ENCODE data around the gene SDK1.

SDK1 gene

DNA sequence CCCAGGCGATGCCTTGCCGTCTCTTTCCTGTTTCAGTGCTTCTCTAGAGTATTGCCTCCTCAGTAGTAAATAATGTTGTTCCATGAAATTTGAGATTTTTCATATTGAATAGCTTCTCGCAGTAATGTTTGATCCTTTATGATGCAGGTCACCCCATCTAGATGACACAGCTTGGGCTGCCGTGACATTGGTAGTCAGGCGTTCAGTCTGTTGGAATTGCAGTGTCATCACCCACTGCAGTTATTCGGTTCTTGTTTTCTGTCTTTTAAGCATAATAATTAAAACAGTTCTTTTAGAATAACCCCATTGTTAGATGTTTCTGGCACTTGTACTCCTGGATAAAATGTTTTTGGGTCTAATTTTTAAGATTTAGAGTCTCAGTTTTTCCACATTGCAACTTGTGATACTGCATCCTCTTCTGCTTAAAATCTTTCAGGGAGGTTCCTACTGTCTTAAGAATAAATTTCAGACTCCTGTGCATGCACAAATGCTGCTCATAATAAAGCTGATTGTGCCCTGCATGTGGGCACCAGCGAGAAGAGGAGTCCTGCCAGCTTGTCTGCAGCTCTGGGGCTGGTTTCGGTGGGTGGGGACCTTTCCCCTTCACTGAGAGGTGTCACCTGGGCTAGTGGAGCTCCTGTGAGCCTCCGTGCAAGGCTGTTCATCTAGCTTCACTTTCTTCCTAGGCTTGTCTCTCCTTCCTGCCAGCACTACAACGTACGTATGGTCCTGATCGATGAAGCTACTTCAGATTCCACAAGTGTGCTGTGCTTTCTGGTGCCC is 44.8 kb downstream of the SDK1 start:
- no peak for DNase-seq

DNA sequence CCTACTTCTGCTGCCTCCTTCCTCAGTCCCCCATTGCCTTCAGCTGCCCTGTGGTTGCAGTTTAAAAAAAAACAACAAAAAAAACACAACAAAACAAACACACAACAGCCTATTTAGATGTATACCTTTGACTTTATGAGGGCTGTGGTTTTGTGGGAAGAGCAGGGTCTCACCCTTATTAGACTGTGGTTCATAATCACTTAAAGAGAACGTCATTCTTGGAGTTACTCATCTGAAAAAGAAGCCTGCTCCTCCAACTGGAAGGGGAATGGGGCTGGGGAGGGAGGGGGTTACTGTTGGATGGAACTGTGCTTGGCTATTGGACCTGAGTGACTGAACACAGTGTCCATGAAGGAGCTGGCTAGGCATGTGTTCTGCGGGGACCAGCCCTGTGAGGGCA is 48.1 kb downstream of the SDK1 start:
- DNase-seq, result no peak

DNA sequence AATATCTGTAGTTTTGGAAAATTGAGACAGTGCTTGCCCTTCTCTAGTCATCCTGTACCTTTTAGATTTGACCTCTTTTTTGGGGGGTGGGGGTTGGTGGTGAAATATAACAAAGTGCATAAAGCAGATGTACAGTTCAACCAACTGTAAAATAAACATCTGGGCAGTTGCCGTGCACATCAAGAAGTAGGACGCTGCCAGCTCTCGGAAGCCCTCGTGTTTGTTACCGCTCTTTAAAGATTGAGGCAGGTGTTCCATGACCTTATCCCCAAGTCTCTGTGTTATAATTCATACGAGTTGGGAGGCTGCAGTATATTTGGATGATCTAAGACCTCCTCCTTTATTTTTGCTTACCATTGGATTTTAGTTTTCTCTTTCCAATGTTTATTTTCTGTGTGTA is 55.1 kb downstream of the SDK1 start:
- no peak for DNase-seq

DNA sequence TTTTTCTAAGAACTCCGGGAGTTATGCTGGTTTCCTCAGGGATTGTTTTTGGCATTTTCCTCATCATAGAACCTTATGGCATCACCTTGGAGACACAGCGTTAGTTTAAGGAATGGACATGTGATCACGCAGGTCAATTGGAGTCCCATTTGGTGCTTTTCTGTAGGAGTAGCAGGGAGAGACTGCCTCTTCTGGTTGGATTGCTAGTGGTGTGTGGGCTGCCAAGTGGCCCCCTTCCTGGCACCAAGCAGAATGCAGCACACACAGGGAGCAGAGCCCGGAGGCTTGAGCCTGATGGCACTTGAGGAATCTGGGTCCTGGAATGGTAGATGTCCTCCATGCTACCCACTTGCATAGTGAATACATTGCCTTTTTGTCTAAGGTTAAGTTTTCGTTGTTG is 57.9 kb downstream of the SDK1 start:
- no peak for DNase-seq

DNA sequence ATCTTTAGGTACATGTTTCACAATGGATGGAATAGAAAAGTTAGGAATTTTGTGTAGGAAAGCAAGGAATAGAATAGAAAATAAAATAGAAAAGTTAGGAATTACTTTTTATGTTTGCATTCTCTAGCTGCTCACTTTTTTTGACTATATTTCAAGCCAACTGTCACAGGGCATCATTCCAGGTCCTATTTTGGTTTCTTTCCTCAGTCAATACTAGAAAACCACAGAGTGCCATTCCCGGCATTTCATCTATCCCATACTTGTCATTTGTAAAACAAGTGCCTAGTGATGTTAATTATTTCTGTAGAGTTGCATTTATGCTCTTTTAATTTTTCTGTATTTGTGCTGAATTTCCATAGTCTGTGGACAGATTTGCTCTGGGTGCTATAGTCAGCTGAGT is 66.2 kb downstream of the SDK1 start:
- no peak for DNase-seq

DNA sequence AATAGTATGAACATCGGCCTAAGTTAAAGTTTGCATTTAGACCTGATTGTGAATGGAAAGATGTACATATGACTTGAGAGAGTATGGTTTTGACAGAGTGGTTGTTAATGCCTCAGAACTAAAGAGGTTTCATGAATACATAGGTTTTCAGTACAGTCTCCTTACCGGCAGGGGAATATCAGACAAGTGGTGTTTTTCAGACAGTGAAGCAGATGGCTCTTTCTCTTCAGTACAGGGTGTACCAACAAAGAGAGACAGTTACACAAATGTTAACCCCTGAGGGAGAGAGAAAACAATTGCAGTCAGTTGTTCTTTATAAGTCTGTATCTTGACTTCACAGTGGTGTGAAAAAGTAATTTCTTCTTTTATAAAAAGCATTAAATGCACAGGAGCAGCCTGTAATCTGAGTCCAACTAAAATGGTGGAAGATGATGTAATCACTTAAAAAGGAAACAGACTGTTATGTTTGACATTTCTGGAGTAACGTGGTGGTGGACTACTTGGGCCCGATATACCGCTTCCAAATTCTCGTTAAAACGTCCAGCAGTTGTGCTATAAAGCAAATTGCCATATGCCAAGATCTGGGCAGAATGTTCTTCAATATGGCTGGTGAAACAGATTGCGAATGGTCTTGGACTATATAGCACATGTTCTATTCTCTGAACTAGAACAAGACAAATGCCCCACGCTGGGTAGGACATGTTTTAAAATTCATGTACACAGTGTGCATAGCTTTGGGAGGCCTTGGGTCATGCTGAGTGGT is 69.2 kb downstream of the SDK1 start:
- DNase-seq, result no peak

DNA sequence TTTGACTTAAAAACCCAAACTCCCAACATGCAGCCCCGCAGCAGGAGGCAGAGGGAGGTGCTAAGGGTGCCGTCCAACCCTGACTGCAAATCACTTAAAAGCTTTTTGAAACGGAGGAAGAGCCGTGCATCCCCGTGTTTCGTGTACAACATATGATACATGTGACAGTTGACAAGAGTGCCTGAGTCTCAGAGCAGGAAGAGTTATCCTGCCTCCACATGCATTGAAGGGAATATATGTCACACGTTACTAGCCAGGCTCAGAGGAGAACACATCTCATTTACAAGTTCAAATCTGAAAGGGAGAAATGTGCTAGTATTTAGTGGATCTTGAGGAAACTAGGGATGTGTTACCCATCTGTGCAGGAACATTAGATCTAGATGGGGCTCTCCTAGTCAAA is 69.9 kb downstream of the SDK1 start:
- no peak for DNase-seq

DNA sequence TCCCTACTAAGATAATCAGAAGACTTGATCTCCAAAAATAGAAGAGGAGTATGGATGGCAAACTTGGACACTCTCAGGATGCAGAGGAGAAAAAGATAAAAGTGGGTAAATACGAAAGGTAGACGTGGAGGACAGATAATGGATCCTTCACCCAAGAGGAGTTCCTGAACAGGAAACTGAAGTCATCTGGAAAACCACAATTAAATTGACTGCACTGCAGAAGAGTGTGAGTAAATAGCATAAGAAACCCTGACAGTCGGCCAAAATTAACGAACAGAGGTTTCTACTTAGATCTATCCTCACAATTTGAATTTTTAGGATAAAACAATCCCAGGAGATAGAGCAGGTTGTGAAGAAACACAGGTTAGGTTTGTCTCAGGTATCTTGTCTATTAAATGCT is 70.5 kb downstream of the SDK1 start:
- no peak for DNase-seq

DNA sequence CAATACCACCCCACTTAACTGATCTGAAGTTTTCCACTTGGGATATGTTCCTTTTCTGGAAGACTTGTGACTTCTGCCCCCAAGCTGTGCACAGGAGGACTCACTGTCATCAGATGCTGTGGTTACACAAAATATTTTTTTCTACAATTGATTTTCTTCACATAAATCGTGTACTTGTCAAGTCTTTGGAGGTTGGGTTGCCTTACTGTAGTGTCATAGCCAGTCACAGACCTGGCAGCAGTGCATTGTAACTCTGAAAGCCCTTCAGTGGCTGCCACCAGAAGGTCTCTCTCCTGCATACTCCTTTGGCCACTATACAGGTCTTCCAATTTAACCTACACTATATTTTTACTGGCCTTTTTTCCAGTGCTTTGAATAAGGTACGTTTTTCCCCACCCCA is 73.2 kb downstream of the SDK1 start:
- DNase-seq, result no peak

DNA sequence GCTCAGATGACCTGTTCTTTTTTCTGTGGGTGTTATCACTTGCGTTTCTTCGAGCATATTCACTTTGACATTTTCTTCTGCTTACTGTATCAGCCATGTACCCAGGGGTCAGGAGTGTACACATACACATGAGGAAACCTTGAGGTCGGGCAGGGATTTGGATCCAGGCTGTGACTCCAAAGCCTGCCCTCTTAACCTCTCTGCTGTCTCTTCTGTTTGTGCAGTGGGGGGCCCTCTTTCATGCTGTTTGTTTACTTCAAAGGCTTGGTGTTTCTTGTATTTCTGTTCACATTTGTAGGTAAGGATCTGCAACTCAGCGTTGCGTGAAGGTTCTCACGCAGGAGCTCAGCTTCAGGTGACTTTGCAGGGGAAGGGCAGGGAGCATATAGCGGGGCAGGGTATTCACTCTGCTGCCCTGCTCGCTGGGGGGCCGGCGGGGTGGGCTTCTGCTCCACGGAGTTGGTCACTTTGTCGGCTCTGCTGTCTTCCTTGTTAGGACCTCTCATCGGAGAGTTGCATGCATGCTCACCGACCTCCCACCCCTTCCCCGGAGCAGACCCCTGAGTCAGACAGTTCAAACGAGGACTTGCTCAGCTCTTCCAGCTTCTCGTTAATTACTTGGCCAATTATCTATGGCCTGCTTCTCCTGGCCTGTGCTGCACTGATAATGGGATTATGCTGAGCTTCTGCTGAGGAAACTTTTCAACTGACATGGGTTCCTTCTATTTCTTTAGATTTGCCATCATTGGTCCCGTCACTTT is 77.5 kb downstream of the SDK1 start:
- peak; percentile 50 for DNase-seq

DNA sequence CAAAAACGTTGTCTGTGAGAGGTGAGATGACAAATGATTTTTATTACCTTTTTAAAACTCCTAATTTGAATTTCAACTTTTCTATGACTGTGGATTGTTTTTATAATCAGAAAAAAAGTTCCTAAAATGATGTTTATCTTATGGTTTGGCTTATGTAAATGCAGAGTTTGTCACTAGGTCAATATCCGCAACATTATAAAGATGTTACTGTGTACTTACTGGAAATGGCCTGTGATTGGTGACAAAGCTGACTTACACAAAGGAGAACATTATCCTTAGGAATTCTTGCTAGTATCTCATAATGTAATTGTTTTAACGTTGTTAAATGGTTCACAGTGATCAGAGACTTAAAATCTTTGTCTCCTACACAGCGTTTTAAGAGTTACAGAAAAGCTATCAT is 79.0 kb downstream of the SDK1 start:
- no peak for DNase-seq

DNA sequence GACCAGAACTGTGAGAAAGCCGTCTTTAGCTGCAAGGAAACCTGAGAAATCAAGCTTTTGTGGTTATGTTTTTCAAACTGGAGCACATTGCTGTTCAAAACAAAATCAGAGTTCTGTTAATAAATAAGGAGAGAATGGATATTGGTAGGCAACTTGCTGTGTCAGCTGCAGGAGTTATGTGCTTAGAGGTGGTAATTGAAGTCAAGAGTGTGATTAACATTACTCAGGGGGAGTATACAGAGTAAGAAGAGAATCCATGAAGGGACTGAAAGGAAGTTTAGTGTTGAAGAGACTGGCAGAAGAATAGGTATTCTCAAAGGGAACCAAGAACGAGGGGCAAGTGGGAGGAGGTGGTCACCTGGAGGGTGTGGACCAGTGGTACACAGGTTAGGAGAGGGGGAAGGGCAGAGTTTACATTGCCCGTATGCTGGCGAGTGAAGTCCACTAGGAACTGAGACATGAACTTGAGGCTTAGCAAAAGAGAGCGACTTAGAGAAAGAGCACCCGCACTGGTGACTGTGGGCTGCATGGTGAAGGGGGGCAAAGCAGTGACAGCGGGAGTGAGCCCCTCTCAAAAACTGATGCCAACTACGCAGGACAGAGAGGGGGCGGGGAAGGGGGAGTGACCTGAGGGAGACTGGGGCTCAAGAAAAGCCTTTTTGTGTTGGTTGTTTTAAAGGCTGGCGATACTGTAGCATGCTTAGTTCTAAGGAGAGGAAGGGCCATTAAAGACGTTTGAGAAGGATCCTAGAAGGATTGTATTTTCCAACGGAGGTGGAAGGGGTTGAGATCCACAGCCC is 80.0 kb downstream of the SDK1 start:
- no peak for DNase-seq

DNA sequence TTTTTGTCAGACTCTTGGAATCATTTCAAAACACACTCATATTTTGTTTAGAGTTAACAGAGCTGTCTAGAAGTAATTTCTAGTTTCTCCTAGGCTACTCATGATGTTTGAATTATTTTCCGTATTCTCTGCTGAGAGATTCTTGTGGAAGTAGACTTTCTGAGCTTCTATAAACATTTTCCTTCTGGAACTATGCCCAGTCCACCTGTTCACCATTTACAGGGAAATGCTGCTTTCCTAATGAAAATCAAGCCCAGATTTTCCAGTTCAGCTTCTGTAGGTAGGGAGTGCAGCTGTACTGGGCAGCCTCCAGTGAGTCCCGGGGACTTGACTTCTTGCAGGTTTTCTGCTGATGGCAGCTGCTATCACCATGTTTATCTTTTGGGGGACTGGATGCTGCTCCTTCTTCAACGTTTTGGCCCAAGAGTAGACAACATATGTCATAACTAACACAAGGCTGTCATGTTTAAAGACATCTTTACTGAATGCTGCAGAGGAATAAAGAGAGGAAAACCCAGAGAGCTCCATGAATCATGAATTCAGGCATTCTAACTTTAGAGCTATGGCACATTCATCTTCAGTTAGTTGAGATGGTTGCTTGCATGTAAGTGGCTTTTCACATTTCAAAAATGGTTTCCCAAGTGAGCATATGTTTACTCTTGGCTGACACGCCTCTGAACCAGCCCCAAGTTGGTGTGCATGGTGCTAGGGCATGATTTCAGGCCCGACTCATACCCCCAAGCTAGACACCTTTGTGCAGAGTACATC is 85.6 kb downstream of the SDK1 start:
- no peak for DNase-seq

DNA sequence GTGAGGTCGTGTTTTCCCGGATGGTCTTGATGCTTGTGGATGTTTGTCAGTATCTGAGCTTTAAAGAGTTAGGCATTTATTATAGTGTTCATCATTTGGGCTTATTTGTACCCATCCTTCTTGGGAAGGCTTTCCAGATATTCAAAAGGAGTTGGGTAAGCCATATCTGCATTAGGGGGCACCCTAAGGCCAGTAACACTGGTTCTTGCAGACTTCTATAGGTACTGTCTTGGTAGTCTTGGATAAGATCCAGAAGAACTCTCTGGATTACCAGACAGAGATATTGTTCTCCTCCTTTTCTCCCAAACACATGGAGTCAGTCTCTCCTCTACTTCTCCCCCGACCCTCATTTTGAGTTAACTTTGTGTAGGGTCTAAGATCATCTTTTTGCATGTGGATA is 92.8 kb downstream of the SDK1 start:
- no peak for DNase-seq

DNA sequence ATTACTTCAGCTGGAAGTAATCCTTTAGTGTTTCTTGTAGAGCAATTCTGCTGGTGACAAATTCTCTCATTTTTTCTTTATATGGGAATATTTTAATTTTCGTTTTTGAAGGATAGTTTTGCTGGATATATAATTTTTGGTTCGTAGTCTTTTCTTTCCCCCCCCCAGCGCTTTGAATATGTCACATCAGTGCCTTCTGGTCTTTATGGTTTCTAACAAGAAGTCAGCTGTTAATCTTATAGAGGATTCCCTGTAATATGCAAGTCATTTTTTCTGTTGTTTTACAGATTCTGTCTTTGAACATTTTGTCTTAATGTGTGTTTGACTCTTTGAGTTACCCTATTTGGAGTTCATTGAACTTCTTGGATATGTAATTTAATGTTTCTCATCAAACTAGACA is 96.3 kb downstream of the SDK1 start:
- DNase-seq, result no peak

DNA sequence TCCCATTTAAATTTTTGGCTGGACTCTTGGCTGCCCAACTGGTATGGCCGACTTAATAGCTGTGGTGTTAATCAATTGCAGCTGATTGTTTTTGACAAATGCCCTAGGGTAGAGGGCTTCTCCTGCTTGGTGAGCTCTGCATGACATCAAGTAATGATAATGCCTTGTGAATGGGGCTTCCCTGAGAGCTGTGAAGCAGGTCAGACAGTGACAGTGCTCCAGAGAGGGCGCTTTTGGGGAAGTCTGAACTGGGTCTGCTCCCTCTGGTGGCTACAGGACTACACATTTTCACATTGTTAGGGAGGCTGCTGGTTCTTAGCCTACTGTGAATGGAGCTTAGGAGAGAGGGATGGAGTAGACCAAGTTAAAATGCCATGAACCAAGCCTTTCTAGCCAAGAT is 98.8 kb downstream of the SDK1 start:
- DNase-seq, result peak; percentile 35

DNA sequence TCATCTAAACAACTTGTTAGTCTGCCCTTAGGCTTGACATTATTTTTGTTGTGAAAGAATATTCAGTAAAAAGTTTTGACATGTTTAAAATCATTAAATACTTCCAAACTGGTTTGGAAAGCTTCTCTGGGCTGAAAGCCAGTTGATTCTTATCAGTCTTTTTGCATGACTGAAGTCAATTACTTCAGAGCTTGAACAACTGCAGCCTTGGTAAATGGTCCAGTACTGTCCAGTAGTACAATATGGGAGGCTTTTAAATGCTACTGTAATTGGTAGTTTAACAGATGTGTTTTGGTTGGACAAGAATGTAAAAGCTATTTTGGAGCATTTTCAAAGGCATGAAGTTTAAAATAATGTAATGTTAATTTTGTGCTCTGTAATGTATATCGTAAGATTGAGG is 103.4 kb downstream of the SDK1 start:
- DNase-seq, result no peak

DNA sequence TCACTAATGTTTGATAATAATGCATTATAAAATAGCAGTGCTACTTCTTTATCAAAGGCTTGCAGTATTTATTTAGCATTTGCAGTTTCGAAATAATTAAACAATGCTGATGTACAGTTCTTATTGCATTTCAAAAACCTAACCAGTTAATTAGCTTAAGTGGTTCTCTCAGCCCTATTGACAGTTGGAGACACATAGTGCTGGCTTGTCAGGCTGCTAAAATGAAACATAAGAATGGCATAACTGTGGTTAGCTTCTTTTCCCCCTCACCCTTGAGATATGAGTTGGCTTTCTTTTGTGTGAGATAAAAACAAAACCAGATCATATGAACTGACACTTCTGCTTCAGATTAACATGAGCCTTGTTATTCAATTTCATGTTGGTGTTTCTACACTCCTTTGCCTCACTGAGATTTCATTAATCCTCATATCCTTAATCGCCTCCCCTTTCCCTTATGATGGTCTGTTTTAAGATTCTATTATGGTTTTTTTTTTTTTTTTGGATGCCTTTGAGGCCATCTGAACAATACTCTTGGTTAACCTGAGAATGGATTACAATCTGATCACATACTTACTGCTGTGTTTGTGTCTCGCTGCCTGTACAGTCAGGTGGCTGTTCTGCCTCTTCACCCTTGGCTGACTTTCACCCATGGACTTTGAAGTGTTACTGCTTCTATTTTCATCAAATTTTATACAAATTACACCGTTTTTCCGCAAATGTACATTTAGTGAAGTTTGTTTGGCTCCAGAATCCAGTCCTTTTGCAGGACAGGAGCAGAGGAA is 108.0 kb downstream of the SDK1 start:
- no peak for DNase-seq

DNA sequence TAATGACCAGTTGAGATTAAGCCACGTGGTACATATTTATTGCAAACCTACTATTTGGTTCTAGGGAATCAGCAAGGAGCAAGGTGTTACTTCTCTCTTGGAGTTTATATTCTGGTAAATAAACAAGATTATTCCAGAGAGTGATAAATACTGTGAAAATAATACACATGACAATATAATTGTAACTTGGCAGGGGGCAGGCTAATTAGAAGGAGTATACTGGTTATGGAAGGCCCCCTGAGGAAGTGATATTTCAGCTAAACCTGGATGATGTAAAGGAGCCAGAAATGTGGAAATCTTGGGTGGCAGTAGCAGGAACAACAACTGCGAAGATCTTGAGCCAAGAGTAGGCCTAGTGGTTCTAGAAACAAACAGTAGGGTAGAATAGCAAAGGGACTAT is 111.8 kb downstream of the SDK1 start:
- no peak for DNase-seq

DNA sequence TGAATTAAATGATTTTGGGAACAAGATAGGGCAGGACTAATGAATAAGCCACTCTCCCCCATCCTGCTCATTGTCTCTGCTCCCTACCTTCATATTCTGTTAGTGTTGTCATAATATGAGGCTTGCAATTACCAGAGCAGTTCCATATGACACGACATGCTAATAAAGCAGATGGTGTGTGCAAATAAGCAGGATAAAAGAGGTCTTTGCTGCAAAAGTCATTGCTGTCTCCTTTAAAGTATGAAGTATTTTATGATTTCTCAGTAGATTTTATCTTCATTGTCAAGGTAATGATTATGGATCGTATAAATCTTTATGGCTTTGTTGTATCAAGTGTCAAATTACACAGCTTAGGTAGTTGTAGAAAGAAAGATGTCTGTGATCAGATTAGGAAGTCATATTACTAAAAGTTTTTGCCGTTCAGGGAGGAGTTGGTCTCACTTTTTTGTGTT is 114.8 kb downstream of the SDK1 start:
- no peak for DNase-seq

DNA sequence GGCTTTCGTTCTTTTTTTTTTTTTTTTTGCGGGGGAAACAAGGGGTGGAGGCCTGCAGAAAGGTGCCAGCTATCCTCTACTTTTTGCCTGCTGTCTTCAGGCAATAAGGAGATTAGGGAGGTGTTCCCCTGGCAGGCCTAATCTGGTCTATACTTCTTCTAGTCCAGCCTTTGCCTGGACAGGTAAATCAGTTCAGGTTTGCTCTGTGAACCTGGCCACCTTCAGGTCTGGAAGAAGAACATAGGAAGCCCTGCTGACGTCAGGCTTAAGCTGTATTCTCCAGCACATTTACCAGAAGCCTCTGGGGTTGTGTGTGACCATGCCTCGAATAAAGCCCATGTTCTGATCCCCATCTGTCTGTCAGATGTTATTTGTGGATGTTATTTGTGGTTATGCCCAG is 115.4 kb downstream of the SDK1 start:
- no peak for DNase-seq
